CD4-positive, alpha-beta T cell (primary cell): ENCODE measurements around the gene FADD. TPM values are rescaled to one million over a fixed set of nuclear protein-coding genes. Genes with fewer than 3 reads are reported as not detected.

Experiments used
- ATAC-seq: fragments of 200-7000 bp; cut with Tn5 transposase; one replicate; pipeline ENCODE4 v1.10.0; 2022; ENCODE audit warnings: mild to moderate bottlenecking; ENCODE audit not compliant: poor library complexity
- CTCF ChIA-PET: fragments of 350-600 bp; sonication (Branson Sonifier 250); formaldehyde crosslinking; loops from one replicate; lab custom pipeline; 2021; ENCODE audit warnings: antibody characterized with exemption, inconsistent platforms; lab: Charles Lee
- POLR2A ChIA-PET: fragments of 350-600 bp; sonication (Branson Sonifier 250); formaldehyde crosslinking; loops from one replicate; lab custom pipeline; 2021; ENCODE audit warnings: antibody characterized with exemption, inconsistent platforms; lab: Charles Lee
- DNase-seq, 14 experiments: peaks; one replicate each; pipeline ENCODE4 v3.0.0-alpha.2; 2013 to 2020; ENCODE audit warnings: mixed read lengths in 2 of 14
- H3K27ac ChIP-seq, 2 donors: one replicate each; pipeline versions ENCODE4 v1.5.1 to v1.7.0; 2013; ENCODE audit warnings: low read length in 2 of 2, low read depth in 1 of 2, mild to moderate bottlenecking in 1 of 2
- H3K27me3 ChIP-seq, 2 experiments: 1 replicate in 1 of 2; 2 replicates in 1 of 2; pipeline versions ENCODE4 v1.6.1 to v1.7.0; 2013; ENCODE audit warnings: low read length in 2 of 2, control low read depth in 1 of 2, mild to moderate bottlenecking in 1 of 2, moderate library complexity in 1 of 2; ENCODE audit not compliant: insufficient read depth in 2 of 2, control insufficient read depth in 1 of 2
- H3K36me3 ChIP-seq: one replicate; pipeline ENCODE4 v1.6.1; 2013; ENCODE audit warnings: low read length, control low read depth; ENCODE audit not compliant: insufficient read depth
- H3K4me1 ChIP-seq: one replicate; pipeline ENCODE4 v1.6.1; 2013; ENCODE audit warnings: low read length, control low read depth; ENCODE audit not compliant: insufficient read depth
- H3K4me3 ChIP-seq: one replicate; pipeline ENCODE4 v1.5.1; 2013; ENCODE audit warnings: mild to moderate bottlenecking, low read length, moderate library complexity
- H3K9me3 ChIP-seq, 2 experiments: 1 replicate in 1 of 2; 2 replicates in 1 of 2; pipeline versions ENCODE4 v1.6.1 to v1.7.0; 2013; ENCODE audit warnings: low read length in 2 of 2, mild to moderate bottlenecking in 2 of 2, control low read depth in 1 of 2, moderate library complexity in 1 of 2; ENCODE audit not compliant: control insufficient read depth in 1 of 2, insufficient read depth in 1 of 2
- H3K27ac Mint-ChIP-seq: one replicate; pipeline ENCODE4 v1.8.0; 2020; ENCODE audit warnings: mixed read lengths
- H3K27me3 Mint-ChIP-seq: one replicate; pipeline ENCODE4 v1.8.0; 2021; ENCODE audit warnings: mixed read lengths
- H3K36me3 Mint-ChIP-seq: one replicate; pipeline ENCODE4 v1.8.0; 2021; ENCODE audit warnings: low read depth, mixed read lengths
- H3K4me1 Mint-ChIP-seq: one replicate; pipeline ENCODE4 v1.8.0; 2021; ENCODE audit warnings: low read depth, mixed read lengths
- H3K4me3 Mint-ChIP-seq: one replicate; pipeline ENCODE4 v1.8.0; 2020; ENCODE audit warnings: mild to moderate bottlenecking, mixed read lengths
- H3K9me3 Mint-ChIP-seq: one replicate; pipeline ENCODE4 v1.8.0; 2020; ENCODE audit warnings: mixed read lengths
- intact Hi-C, 2 experiments: fragments of 100-400 bp; cut with DNase I in 1 of 2; cut with micrococcal nuclease in 1 of 2; formaldehyde crosslinking; loops; one replicate each; pipeline versions ENCODE4 v1.15.1 to v1.9.0; 2023 to 2025; cut with DNase I, micrococcal nuclease
- total RNA-seq, 174 experiments: library from RNA in 2 of 174; stranded (reverse) in 2 of 174; gene quantifications; one replicate each; pipeline ENCODE4 v1.2.3 and lab custom pipeline; 2021 to 2026
- TF ChIP-seq, protein P1 (sequence below): fragments of 200-600 bp; IDR thresholded peaks from one replicate; pipeline ENCODE4 v1.8.0; 2022; ENCODE audit warnings: antibody characterized with exemption, mild to moderate bottlenecking

FADD gene
- total RNA-seq, 2 experiments from 2014 or later = 14.5 to 16.5 TPM

DNA sequence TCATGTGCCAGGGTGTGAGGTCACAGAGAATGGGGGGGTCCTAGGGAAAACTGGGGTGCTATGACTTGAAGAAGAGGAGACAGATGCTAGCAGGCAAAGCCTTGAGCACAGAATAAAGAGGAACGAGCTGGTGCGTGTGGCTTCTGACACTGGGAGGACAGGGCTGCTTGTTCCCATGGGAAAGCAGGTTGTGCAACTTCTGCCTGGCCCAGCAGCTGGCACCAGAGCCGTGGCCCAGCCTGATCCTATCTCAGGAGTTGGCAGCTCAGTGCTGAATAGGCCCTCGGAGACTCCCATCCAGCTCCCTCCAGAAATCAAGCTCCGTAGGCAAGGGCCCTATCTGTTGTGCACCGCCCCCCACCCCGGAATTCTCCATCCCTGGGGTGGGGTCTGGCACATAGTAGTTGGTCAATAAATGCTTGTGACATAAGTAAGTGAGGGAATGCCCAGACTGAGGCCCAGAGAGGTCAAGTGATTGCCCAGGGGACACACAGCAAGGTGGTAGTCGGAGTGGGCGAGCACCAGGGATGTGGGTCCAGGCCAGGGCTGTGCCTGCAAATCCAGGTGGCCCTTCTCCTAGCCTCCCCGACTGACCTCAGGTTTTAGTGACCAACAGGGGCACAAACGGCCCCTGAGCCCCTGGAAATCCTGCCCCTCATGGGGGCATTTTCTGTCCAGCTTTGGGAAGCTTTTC is 19.5 kb upstream of the FADD start:
- TF ChIP-seq, protein P1, sequence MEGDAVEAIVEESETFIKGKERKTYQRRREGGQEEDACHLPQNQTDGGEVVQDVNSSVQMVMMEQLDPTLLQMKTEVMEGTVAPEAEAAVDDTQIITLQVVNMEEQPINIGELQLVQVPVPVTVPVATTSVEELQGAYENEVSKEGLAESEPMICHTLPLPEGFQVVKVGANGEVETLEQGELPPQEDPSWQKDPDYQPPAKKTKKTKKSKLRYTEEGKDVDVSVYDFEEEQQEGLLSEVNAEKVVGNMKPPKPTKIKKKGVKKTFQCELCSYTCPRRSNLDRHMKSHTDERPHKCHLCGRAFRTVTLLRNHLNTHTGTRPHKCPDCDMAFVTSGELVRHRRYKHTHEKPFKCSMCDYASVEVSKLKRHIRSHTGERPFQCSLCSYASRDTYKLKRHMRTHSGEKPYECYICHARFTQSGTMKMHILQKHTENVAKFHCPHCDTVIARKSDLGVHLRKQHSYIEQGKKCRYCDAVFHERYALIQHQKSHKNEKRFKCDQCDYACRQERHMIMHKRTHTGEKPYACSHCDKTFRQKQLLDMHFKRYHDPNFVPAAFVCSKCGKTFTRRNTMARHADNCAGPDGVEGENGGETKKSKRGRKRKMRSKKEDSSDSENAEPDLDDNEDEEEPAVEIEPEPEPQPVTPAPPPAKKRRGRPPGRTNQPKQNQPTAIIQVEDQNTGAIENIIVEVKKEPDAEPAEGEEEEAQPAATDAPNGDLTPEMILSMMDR = no peak
- Histone ChIP-seq H3K36me3 (no peaks in the 10 kb centered on the region), H3K9me3 (peaks cover 0 to 11% of the 10 kb centered on the region in 2 experiments), H3K27me3 (no peaks in the 10 kb centered on the region), H3K4me3 (no peak overlapping the region), H3K4me1 (no peaks in the 10 kb centered on the region), H3K27ac (no peak overlapping the region)
- Mint-ChIP-seq H3K4me1 (no peaks in the 10 kb centered on the region), H3K36me3 (no peaks in the 10 kb centered on the region), H3K27me3 (no peaks in the 10 kb centered on the region), H3K27ac (no peak overlapping the region), H3K4me3 (no peak overlapping the region), H3K9me3 (no peaks in the 10 kb centered on the region)
- DNase-seq (no peak), ATAC-seq (no peak)
- CTCF ChIA-PET = no interaction called here
- POLR2A ChIA-PET = no interaction called here
- intact Hi-C loops = no loop called here

GRCh38 chr11:70184396-70184795 is 18.7 kb upstream of the FADD start:
- Mint-ChIP-seq H3K27ac (no peak overlapping the region), H3K4me1 (no peaks in the 10 kb centered on the region), H3K27me3 (peaks cover 4% of the 10 kb centered on the region), H3K4me3 (no peak overlapping the region), H3K9me3 (no peaks in the 10 kb centered on the region), H3K36me3 (no peaks in the 10 kb centered on the region)
- H3K4me3 ChIP-seq = no peak overlapping the region
- H3K9me3 ChIP-seq = peaks cover 0 to 11% of the 10 kb centered on the region in 2 experiments
- intact Hi-C loops = no loop called here
- no peak for DNase-seq
- TF ChIP-seq, protein P1 = no peak
- ChIA-PET POLR2A (no interaction called here), CTCF (no interaction called here)
- no peaks in the 10 kb centered on the region for H3K36me3 ChIP-seq
- H3K4me1 ChIP-seq = no peaks in the 10 kb centered on the region
- ATAC-seq = no peak
- no peaks in the 10 kb centered on the region for H3K27me3 ChIP-seq
- no peak overlapping the region for H3K27ac ChIP-seq

GRCh38 chr11:70185348-70186055 is 17.6 kb upstream of the FADD start:
- Histone ChIP-seq H3K36me3 (no peaks in the 10 kb centered on the region), H3K9me3 (peaks cover 0 to 11% of the 10 kb centered on the region in 2 experiments), H3K27me3 (no peaks in the 10 kb centered on the region), H3K4me3 (no peak overlapping the region), H3K27ac (no peak overlapping the region), H3K4me1 (no peaks in the 10 kb centered on the region)
- ATAC-seq = no peak
- POLR2A ChIA-PET = no interaction called here
- intact Hi-C loops = no loop called here
- DNase-seq = no peak
- Mint-ChIP-seq H3K27ac (no peak overlapping the region), H3K9me3 (no peaks in the 10 kb centered on the region), H3K36me3 (no peaks in the 10 kb centered on the region), H3K4me1 (no peaks in the 10 kb centered on the region), H3K4me3 (no peak overlapping the region), H3K27me3 (peaks cover 4% of the 10 kb centered on the region)
- TF ChIP-seq, protein P1 = no peak
- CTCF ChIA-PET = interaction anchor here (0.7 kb wide), 1 partner anchor 297 kb away, joined by 3 read pairs; no protein-coding TSS in a partner anchor
